HG03457 (cell line): ENCODE data around the gene FAM135A.
"Not testable (repeated sequence)": the region's sequence is repeated elsewhere in the genome, so short reads cannot be mapped to it uniquely, and the experiment has no call there.

Experiments used
- ATAC-seq: cut with Tn5 transposase; IDR thresholded peaks from one replicate; pipeline ENCODE4 v1.9.1; 2021; ENCODE audit warnings: moderate number of reproducible peaks; ENCODE audit not compliant: unreplicated experiment

The FAM135A gene

DNA sequence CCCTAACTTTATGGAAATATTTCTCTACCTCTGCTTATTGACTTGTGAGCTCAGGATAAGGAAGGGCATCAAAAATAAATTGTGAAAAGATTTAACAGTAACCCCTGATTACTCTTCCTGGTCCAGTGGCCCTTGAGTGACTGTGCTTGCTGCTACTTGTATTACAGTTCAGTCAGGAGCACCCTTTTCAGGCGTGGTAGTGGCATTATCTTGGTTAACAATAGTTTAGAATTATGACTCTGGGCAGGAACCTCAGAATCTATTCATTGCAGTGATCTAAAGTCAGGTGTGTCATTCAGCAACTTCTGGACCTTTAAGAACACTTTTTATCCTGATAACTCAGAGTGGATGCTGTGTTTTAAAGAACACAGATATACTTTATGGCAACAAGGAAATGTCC is 43.4 kb downstream of the FAM135A start:
- no peak for ATAC-seq

GRCh38 chr6:70459235-70459634 is 45.9 kb downstream of the FAM135A start:
- ATAC-seq: no peak

GRCh38 chr6:70459699-70460098 is 46.4 kb downstream of the FAM135A start:
- ATAC-seq: not testable (repeated sequence)

- ATAC-seq: no peak
Observed at GRCh38 chr6:70470016-70470415, 56.7 kb downstream of the FAM135A start.

GRCh38 chr6:70470510-70470909 is 57.2 kb downstream of the FAM135A start:
- ATAC-seq: not testable (repeated sequence)

DNA sequence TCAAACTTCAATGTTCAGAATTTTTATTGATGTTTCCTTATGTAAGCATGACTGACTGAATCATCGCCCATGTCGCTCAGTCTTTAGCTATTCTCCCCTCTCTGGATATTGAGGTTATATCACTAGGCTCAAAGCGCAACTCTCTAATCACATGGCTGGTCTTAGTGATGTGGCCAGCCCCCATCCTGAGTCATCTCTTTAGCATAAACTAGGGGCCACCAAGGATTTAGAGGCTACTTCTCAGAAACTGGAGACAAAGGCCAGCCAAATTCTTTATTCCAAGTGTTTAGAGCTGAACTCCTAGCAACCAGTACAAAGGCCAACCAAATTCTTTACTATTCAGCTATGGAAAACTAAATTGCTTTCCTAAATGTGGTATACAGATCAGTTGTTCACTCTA is 61.4 kb downstream of the FAM135A start:
- ATAC-seq: no peak

DNA sequence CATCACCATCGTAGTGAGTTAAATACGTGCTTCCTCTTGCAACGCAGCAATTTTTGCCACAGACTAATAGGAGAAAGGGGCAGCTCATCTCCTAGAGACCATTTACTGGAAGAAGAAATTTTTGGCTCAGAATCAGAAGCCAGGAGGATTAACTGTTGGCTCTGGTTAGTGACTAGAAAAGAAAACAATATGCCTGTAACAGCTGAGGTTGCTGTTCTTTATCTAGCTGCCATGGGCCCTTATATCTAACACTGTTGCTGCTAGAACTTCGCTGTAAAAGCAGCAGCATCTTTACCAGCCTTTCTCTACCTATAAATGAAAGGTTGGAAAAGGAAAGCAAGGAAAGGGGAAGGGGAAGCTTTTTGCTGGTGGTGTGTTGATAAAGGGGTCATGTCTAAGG is 65.9 kb downstream of the FAM135A start:
- no peak for ATAC-seq

DNA sequence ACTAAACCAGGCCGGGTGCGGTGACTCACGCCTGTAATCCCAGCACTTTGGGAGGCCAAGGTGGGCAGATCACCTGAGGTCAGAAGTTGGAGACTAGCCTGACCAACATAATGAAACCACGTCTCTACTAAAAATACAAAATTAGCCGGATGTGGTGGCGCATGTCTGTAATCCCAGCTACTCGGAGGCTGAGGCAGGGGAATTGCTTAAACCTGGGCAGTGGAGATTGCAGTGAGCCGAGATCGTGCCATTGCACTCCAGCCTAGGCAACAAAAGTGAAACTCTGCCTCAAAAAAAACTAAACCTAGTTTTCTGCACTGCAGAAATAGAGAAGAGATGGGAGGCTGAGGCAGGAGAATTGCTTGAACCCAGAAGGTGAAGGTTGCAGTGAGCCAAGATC is 73.3 kb downstream of the FAM135A start:
- ATAC-seq: not testable (repeated sequence)

GRCh38 chr6:70489364-70489763 is 76.1 kb downstream of the FAM135A start:
- ATAC-seq: no peak

- no peak for ATAC-seq
Observed at GRCh38 chr6:70494833-70495232, 81.5 kb downstream of the FAM135A start.

DNA sequence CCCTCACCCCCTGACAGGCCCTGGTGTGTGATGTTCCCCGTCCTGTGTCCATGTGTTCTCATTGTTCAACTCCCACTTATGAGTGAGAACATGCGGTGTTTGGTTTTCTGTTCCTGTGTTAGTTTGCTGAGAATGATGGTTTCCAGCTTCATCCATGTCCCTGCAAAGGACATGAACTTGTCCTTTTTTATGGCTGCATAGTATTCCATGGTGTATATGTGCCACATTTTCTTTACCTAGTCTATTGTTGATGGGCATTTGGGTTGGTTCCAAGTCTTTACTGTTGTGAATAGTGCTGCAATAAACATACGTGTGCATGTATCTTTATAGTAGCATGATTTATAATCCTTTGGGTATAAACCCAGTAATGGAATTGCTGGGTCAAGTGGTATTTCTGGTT is 82.5 kb downstream of the FAM135A start:
- ATAC-seq: not testable (repeated sequence)

DNA sequence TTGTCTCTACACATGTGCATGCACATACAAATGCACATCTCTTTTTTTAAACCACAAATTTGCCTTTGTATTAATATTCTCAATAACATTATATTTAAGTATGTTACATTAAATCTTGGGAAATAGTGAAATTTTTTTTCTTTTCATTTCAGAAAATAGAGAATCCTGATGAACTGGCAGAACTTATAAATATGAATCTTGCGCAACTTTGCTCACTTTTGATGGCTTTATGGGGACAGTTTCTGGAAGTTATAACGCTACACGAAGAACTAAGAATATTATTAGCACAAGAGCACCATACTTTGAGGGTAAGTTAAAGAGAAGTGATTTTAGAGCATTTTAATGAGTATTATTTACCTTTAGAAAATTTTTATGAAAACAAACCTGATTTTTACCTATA is 89.2 kb downstream of the FAM135A start:
- no peak for ATAC-seq

DNA sequence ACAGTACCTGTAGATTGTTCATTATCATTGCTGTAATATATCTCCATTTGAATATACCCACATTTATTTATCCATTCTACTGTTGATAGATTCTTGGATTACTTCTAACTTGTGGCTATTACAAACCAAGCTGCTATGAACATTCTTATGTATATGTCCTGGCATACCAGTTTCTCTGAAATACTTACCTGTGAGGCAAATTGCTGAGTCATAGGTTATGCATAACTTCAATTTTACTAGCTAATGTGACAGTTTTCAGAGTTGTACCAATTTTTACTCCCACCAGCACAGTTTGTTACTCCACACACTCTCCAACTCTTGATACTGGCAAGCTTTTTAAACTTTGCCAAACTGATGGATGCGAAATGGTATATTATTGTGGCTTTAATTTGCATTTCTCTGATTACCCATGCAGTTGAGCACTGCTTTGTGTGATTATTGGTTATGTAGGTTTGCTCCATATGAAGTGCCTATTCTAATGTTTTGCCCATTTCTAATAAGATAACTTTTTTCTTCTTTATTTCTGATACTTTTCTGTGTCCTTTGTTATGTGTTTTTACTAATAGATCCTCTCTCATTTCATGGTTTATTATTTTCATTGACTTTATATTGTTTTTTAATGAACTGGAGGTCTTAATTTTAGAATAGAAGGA is 90.6 kb downstream of the FAM135A start:
- ATAC-seq: no peak

DNA sequence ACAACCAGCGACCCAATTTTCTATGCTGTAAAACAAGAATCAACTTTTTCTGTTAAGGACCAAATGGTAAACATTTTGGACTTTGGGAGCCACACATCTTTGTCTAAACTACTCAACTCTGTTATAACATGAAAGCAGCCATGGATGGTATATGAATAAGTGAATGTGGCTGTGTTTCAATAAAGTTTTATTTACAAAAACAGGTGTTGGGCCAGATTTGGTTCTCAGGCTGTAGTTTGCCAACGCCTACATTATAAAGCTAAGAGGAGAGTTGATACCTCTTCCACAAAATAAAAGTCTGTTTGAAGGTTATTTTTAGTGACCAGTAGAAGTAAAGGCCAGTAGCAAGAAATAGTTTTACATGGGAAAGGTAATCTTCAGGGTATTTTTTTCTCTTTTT is 93.0 kb downstream of the FAM135A start:
- no peak for ATAC-seq

GRCh38 chr6:70507161-70507560 is 93.9 kb downstream of the FAM135A start:
- ATAC-seq: no peak

GRCh38 chr6:70508953-70509352 is 95.6 kb downstream of the FAM135A start:
- ATAC-seq: no peak

DNA sequence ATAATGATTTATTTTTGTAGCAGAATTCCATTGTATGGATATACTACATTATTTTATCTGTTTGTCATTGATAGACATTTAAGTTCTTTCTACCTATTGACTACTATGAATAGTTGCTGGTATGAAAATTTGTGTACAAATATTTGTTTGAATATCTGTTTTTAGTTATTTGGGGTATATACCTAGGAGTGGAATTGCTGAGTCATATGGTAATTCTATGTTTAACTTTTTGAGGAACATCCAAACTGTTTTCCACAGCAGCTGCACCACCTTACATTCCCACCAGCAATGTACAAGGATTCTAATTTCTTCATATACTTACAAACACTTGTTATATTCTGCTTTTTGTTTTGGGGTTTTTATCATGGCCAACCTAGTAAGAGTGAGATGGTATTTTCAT is 97.3 kb downstream of the FAM135A start:
- ATAC-seq: no peak

DNA sequence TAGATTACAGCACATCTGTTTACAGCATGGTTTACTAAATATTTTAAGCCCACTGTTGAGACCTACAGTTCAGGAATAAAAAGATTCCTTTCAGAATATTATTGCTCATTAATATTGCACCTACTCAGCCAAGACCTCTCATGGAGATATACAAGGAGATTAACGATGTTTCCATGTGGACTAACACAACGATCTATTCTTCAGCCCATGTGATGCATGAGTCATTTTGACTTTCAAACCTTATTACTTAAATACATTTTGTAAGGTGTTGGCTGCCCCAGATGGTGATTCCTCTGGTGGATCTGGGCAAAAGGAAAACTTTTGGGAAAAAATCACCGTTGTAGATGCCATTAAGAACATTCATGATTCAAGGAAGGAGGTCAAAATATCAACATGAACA is 105.4 kb downstream of the FAM135A start:
- ATAC-seq: no peak

GRCh38 chr6:70520575-70520974 is 107.3 kb downstream of the FAM135A start:
- ATAC-seq: no peak

DNA sequence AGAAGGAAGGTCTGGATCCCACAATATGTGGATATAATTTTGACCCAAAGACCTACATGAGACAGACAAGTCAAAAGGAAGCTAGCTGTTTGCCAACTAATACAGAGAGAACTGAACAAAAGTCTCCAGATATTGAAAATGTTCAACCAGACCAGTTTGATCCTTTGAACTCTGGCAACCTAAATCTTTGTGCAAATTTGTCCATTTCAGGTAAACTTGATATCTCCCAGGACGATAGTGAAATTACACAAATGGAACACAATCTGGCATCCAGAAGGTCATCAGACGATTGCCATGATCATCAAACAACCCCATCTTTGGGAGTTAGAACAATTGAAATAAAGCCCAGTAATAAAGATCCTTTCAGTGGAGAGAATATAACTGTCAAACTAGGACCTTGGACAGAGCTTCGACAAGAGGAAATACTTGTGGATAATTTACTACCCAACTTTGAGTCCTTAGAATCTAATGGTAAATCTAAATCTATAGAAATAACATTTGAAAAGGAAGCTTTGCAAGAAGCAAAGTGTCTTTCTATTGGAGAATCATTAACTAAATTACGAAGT is 111.5 kb downstream of the FAM135A start:
- ATAC-seq: no peak

GRCh38 chr6:70527071-70527737 is 113.9 kb downstream of the FAM135A start:
- no peak for ATAC-seq

GRCh38 chr6:70530023-70530422 is 116.7 kb downstream of the FAM135A start:
- no peak for ATAC-seq
